HepG2 (cell line): ENCODE data around the gene LAMB4. TPM values are rescaled to one million over a fixed set of nuclear protein-coding genes. Genes with fewer than 3 reads are reported as not detected.

Experiments used
- ATAC-seq: fragments of 200-7000 bp; cut with Tn5 transposase; 3 replicates; pipeline ENCODE4 v1.9.1; 2020; ENCODE audit warnings: mild to moderate bottlenecking, moderate library complexity
- BruUV-seq: library from RNA; stranded (reverse); fragments of 400-500 nt; replicated peaks from 2 replicates; lab custom pipeline; 2021; lab: Mats Ljungman, UMichigan
- CTCF ChIA-PET: fragments of 300-600 bp; formaldehyde crosslinking; extraction: SDS; loops from one replicate; lab custom pipeline; 2021; ENCODE audit warnings: low total read pairs, inconsistent platforms, low intra/inter-chr PET ratio; lab: Yijun Ruan, JAX
- POLR2A ChIA-PET: fragments of 350-600 bp; sonication (Branson Sonifier 250); formaldehyde crosslinking; loops from one replicate; lab custom pipeline; 2020; ENCODE audit warnings: antibody characterized with exemption, inconsistent platforms; lab: Yijun Ruan, JAX
- DNase-seq: peaks from one replicate; pipeline ENCODE4 v3.0.0-alpha.2; 2015; ENCODE audit warnings: low spot score
- FAIRE-seq: peaks from 3 replicates; lab custom pipeline; 2011; peaks lifted over from hg19 to GRCh38; lab: Jason Lieb, UNC
- H2AFZ ChIP-seq: one replicate; pipeline ENCODE4 v1.6.1; 2011; ENCODE audit warnings: low read length, inconsistent platforms
- H3K27ac ChIP-seq: fragments of 300-600 bp; 3 replicates; pipeline ENCODE4 v1.8.0; 2011; ENCODE audit warnings: mixed run types, mild to moderate bottlenecking, mixed read lengths, low read length, inconsistent platforms; ENCODE audit not compliant: insufficient read depth; ENCODE audit errors: extremely low read length
- H3K27me3 ChIP-seq, 2 experiments: fragments of 200-600 bp in 1 of 2; 2 replicates in 1 of 2; 3 replicates in 1 of 2; pipeline versions ENCODE4 v1.6.0 to v1.8.0; 2011; ENCODE audit warnings: low read length in 2 of 2, mild to moderate bottlenecking in 2 of 2, moderate library complexity in 2 of 2, inconsistent platforms in 1 of 2; ENCODE audit not compliant: insufficient read depth in 2 of 2, control insufficient read depth in 1 of 2
- H3K36me3 ChIP-seq, 2 experiments: fragments of 200-600 bp in 1 of 2; replicated peaks in 1 of 2; 2 replicates in 1 of 2; 3 replicates in 1 of 2; pipeline versions ENCODE4 v1.5.1 to v1.8.0; 2011; ENCODE audit warnings: low read length in 2 of 2, inconsistent platforms in 1 of 2; ENCODE audit not compliant: insufficient read depth in 2 of 2, control insufficient read depth in 1 of 2
- H3K4me1 ChIP-seq: 2 replicates; pipeline ENCODE4 v1.5.1; 2012; ENCODE audit warnings: low read length, inconsistent platforms; ENCODE audit not compliant: insufficient read depth
- H3K4me2 ChIP-seq: 2 replicates; pipeline ENCODE4 v1.6.0; 2011; ENCODE audit warnings: low read depth, low read length, inconsistent platforms
- H3K4me3 ChIP-seq, 3 experiments: fragments of 200-600 bp in 1 of 3; sonication (generic), shearing (Covaris generic) in 1 of 3; replicated peaks in 1 of 3; 2 replicates each; pipeline ENCODE4 v1.5.1; 2011 to 2016; ENCODE audit warnings: low read length in 3 of 3, inconsistent platforms in 2 of 3, low read depth in 2 of 3, mild to moderate bottlenecking in 2 of 3, control low read depth in 1 of 3, mixed read lengths in 1 of 3; ENCODE audit not compliant: insufficient read depth in 1 of 3
- H3K79me2 ChIP-seq: one replicate; pipeline ENCODE4 v1.6.1; 2011; ENCODE audit warnings: low read length, inconsistent platforms; ENCODE audit not compliant: insufficient read depth
- H3K9ac ChIP-seq: 2 replicates; pipeline ENCODE4 v1.6.0; 2011; ENCODE audit warnings: mild to moderate bottlenecking, low read depth, low read length, inconsistent platforms; ENCODE audit not compliant: insufficient read depth
- H3K9me3 ChIP-seq: 2 replicates; pipeline ENCODE4 v1.5.1; 2012; ENCODE audit warnings: mild to moderate bottlenecking, low read length
- H4K20me1 ChIP-seq: 2 replicates; pipeline ENCODE4 v1.6.0; 2011; ENCODE audit warnings: inconsistent platforms, mild to moderate bottlenecking, low read length, moderate library complexity; ENCODE audit not compliant: insufficient read depth
- KDM4B ChIP-seq: sonication (generic); formaldehyde crosslinking; IDR thresholded peaks from 2 replicates; pipeline ENCODE4 v1.4.0; 2020; ENCODE audit warnings: missing genetic modification reagents
- KLF9 ChIP-seq: IDR thresholded peaks from 2 replicates; pipeline ENCODE4 v1.6.1; 2016; ENCODE audit warnings: low read depth
- ONECUT2 ChIP-seq: sonication (generic); formaldehyde crosslinking; IDR thresholded peaks from 2 replicates; pipeline ENCODE4 v1.4.0; 2020; ENCODE audit warnings: missing genetic modification reagents
- PLRG1 ChIP-seq: fragments of 450-650 bp; conservative IDR thresholded peaks from 2 replicates; pipeline ENCODE4 v1.6.1; 2016
- RCOR2 ChIP-seq: IDR thresholded peaks from 2 replicates; pipeline ENCODE4 v1.6.1; 2016; ENCODE audit warnings: missing biosample characterization, missing genetic modification reagents
- RNF219 ChIP-seq: sonication (generic); formaldehyde crosslinking; IDR thresholded peaks from 2 replicates; pipeline ENCODE4 v1.5.0; 2020; ENCODE audit warnings: mild to moderate bottlenecking, missing genetic modification reagents
- TERF1 ChIP-seq: sonication (generic); formaldehyde crosslinking; IDR thresholded peaks from 2 replicates; pipeline ENCODE4 v1.8.0; 2022; ENCODE audit warnings: mild to moderate bottlenecking, missing genetic modification reagents, moderate library complexity
- THAP11 ChIP-seq: IDR thresholded peaks from 2 replicates; pipeline ENCODE4 v1.6.1; 2016; ENCODE audit warnings: missing biosample characterization, missing genetic modification reagents
- ZFAT ChIP-seq: sonication (generic); formaldehyde crosslinking; conservative IDR thresholded peaks from 2 replicates; pipeline ENCODE4 v1.8.1; 2023; ENCODE audit warnings: missing genetic modification reagents, inconsistent platforms
- ZNF143 ChIP-seq: sonication (generic); formaldehyde crosslinking; IDR thresholded peaks from 2 replicates; pipeline ENCODE4 v1.4.0; 2020; ENCODE audit warnings: missing genetic modification reagents
- ZNF160 ChIP-seq: sonication (generic); formaldehyde crosslinking; IDR thresholded peaks from 2 replicates; pipeline ENCODE4 v1.8.0; 2022; ENCODE audit warnings: mild to moderate bottlenecking, inconsistent platforms, missing genetic modification reagents
- ZNF232 ChIP-seq: sonication (generic); formaldehyde crosslinking; IDR thresholded peaks from 2 replicates; pipeline ENCODE4 v1.4.0; 2020; ENCODE audit warnings: missing genetic modification reagents, borderline replicate concordance
- ZNF652 ChIP-seq: IDR thresholded peaks from 2 replicates; pipeline ENCODE4 v1.6.1; 2016; ENCODE audit warnings: low read depth, borderline replicate concordance
- ZNF780A ChIP-seq: sonication (generic); formaldehyde crosslinking; IDR thresholded peaks from 2 replicates; pipeline ENCODE4 v1.8.0; 2022; ENCODE audit warnings: mild to moderate bottlenecking, missing genetic modification reagents, moderate library complexity
- ZNF788 ChIP-seq: sonication (generic); formaldehyde crosslinking; IDR thresholded peaks from 2 replicates; pipeline ENCODE4 v1.5.0; 2020; ENCODE audit warnings: mild to moderate bottlenecking, missing genetic modification reagents, borderline replicate concordance
- WGBS: methylation state at CpG from one replicate; pipeline ENCODE4 v1.1.6; 2017; ENCODE audit warnings: low lambda C conversion rate; 5-methylcytosine and 5-hydroxymethylcytosine counted together
- in situ Hi-C: cut with HindIII; loops from 2 replicates; pipeline ENCODE4 v1.10.0; 2017; ENCODE audit warnings: low pct_unique_long_range_greater_than_20kb; ENCODE audit not compliant: extremely low pct_ligation_motif_present
- intact Hi-C: fragments of 100-400 bp; cut with micrococcal nuclease; formaldehyde crosslinking; loops from one replicate; pipeline ENCODE4 v1.10.0; 2022; ENCODE audit not compliant: unreplicated experiment
- polyA plus RNA-seq, 8 experiments: library from polyadenylated mRNA; depleted of rRNA in 3 of 8; stranded (reverse) in 7 of 8; unstranded in 1 of 8; fragments of >200 nt; fragmentation: Illumina TruSeq in 4 of 8; extraction: Trizol in 4 of 8; gene quantifications; 2 replicates each; pipeline versions ENCODE4 v1.2.1 to v1.2.3, GENCODE V29; 2011 to 2016; ENCODE audit warnings: low read depth in 4 of 8, missing spikeins in 1 of 8, mixed read lengths in 1 of 8; ENCODE audit not compliant: insufficient read depth in 1 of 8
- total RNA-seq, 5 experiments: library from RNA; depleted of rRNA; stranded (reverse); fragments of >200 nt; fragmentation: Illumina TruSeq; extraction: Trizol; gene quantifications; 2 replicates each; pipeline ENCODE4 v1.2.3, GENCODE V29; 2016; ENCODE audit warnings: low read depth in 1 of 5
- TF ChIP-seq, protein P1 (sequence below): IDR thresholded peaks from 2 replicates; pipeline ENCODE4 v1.6.1; 2016; ENCODE audit warnings: missing compliant biosample characterization, missing genetic modification reagents, borderline replicate concordance

The LAMB4 gene
- total and polyA plus RNA-seq, 2 of the 13 experiments (the other 11 are each of a cell fraction or from before 2014, with no cell fraction given) = 0.05 TPM; not detected in 1

- CTCF ChIA-PET = interaction anchor here (1.4 kb wide), 1 partner anchor 33 kb away, joined by 10 read pairs; no protein-coding TSS in a partner anchor
- Histone ChIP-seq H3K4me1 (no peaks in the 10 kb centered on the region), H2AFZ (no peak overlapping the region), H3K27me3 (peaks cover 0 to 9% of the 10 kb centered on the region in 2 experiments; a peak in 1 of 5 replicates), H3K4me2 (no peak overlapping the region), H3K9ac (no peak overlapping the region), H3K9me3 (no peaks in the 10 kb centered on the region), H3K4me3 (no peak overlapping the region), H3K36me3 (no peaks in the 10 kb centered on the region), H4K20me1 (no peaks in the 10 kb centered on the region), H3K79me2 (no peaks in the 10 kb centered on the region), H3K27ac (no peak overlapping the region)
- WGBS = 2% methylated on average over 6 of the region's 6 CpGs
- intact Hi-C loops = loop anchor here (2.0 to 10.0 kb wide), 3 partner anchors 268 to 682 kb away; partner anchors contain the start of gene CBLL1
- TF ChIP-seq, protein P1, sequence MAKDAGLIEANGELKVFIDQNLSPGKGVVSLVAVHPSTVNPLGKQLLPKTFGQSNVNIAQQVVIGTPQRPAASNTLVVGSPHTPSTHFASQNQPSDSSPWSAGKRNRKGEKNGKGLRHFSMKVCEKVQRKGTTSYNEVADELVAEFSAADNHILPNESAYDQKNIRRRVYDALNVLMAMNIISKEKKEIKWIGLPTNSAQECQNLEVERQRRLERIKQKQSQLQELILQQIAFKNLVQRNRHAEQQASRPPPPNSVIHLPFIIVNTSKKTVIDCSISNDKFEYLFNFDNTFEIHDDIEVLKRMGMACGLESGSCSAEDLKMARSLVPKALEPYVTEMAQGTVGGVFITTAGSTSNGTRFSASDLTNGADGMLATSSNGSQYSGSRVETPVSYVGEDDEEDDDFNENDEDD = no peak
- TF ChIP-seq ZNF232 (CRISPR knock-in tag) (no peak), RCOR2 (CRISPR knock-in tag) (no peak), KLF9 (CRISPR knock-in tag) (no peak), ZFAT (CRISPR knock-in tag) (no peak), PLRG1 (no peak), ZNF780A (CRISPR knock-in tag) (no peak), ONECUT2 (CRISPR knock-in tag) (no peak), RNF219 (CRISPR knock-in tag) (no peak), ZNF160 (CRISPR knock-in tag) (no peak), KDM4B (CRISPR knock-in tag) (no peak), TERF1 (CRISPR knock-in tag) (no peak), ZNF788 (CRISPR knock-in tag) (no peak), ZNF143 (CRISPR knock-in tag) (no peak), THAP11 (no peak), ZNF652 (CRISPR knock-in tag) (no peak)
- peak; percentile 43 for ATAC-seq
- POLR2A ChIA-PET = no interaction called here
- DNase-seq = no peak
- in situ Hi-C loops = loop anchor here (5.0 kb wide), 1 partner anchor 40 kb away; no protein-coding TSS in a partner anchor
- FAIRE-seq = no peak
- no TSS peak for BruUV-seq
Measured at GRCh38 chr7:108147031-108147563, 16.9 kb upstream of the LAMB4 start.
